Stimulated activated CD4-positive, alpha-beta T cell treated with anti-CD3 and anti-CD28 coated beads, Interleukin-1b, Interleukin-23, amount 100 ng/mL, for 24 hours (primary cell): ENCODE data around the gene HMGN2.
"Not testable (repeated sequence)": the region's sequence is repeated elsewhere in the genome, so short reads cannot be mapped to it uniquely, and the experiment has no call there.

ENCODE experiments used
- DNase-seq, 4 experiments: peaks; one replicate each; pipeline ENCODE4 v3.0.0-alpha.2; 2020; ENCODE audit warnings: low read depth in 4 of 4, low spot score in 1 of 4

HMGN2 gene

DNA sequence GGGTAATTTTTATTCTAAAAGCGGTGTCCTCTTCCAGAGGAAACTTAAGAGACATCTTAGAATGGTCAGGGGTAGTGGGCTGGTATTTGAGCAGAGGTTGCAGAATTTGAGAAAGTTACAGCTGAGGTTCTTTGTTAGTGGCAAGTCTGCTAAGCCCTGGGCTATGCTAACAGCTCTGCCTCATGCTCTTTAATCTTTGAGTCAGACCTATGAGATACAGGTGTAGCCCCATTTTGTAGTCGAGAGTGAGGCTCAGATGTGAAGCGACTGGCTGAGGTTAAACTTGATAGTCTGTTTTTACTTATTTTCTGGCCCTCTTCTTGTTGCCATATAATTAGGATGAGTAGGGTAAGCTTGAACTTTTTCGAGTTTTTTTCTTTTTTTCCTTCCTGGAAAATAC is 4.7 kb downstream of the HMGN2 start:
- DNase-seq: no peak

DNA sequence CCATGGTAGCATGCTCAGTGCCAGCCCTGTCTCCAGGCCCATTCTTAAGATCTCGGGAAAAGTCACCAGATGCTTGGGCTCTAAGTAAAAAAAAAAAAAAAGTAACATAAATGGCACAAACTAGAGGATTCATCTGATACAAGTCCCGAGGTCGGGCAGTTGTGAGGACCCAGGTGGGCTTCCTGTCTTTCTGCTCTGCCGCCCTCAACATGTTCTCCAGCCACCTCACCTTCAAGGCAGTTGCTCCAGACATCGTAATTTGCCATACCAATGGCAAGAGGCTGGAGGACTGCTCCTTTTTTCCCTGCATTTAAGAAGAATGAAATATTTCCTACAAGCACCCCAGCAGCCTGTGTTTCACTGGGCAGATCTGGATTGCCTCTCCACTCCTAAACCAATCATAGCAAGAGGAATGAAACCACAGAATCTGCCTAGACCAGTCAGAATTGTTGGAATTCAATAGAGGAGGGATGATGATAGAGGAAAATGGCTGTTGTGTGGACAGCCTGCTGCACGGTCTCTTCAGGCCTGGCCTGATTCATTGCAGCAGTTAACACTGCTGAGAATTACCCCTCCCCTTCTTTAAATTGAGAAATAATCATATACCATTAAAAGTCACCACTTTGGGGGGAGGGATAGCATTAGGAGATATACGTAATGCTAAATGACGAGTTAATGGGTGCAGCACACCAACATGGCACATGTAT is 5.4 kb downstream of the HMGN2 start:
- no peak for DNase-seq

DNA sequence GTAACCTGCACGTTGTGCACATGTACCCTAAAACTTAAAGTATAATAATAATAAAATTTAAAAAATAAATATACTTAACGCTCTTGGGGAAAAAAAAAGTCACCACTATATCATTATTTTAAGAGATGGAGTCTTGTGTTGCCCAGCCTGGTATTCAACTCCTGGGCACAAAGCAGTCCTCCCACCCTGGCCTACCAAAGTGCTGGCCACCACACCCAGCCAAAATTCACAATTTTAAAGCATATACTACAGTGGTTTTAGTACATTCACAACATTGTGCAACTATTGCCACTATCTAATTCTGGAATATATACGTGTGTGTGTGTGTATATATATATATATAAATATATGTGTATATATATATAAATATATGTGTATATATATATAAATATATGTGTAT is 5.9 kb downstream of the HMGN2 start:
- DNase-seq: no peak

DNA sequence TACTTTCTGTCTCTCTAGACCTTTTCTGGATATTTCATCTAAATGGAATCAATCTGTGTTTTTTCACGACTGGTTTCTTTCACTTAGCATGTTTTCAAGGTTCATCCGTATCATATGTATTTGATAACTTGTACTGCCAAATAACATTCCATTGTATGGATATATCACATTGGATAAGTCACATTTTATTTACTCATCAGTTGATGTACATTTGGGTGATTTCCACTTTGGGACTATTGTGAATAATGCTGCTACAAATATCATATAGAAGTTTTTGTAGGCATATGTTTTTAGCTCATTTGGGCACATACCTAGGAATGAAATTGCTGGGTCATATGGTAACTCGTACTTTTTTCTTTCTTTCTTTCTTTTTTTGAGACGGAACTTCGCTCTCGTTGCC is 6.7 kb downstream of the HMGN2 start:
- no peak for DNase-seq

DNA sequence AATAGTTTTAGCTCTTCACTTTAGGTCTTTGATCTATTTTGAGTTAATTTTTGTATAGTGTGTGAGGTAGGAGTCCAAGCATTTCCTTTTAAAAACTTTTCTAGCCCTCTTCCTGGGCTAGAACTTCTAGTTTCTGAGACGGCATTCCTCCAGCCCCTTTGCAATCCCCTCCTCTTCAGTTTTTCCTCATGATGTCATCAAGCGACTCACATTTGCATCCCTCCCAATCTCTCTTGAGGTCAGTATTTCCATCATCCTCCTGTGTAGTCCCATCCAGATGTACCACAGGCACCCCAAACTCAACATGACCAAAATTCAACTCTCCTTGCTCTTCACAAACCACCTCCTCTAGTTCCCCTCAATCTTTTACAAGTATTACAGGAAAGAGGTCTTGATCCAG is 10.7 kb downstream of the HMGN2 start:
- no peak for DNase-seq

DNA sequence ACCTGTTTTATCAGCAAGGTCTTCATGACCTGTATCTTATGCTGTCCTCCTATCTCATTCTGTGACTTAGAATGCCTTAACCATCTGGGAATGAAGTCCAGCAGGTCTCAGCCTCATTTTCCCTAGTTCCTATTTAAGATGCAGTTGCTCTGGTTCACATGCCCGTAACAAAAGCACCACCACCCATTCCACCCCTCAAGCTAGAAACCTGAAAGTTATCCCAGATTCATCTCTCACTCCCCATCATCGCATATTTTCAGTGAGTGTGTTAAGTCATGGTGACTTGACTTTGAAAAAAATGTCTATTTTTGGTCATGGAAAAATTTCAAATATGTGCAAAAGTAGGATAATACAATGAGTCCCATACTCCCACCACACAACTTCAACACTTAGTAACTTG is 11.7 kb downstream of the HMGN2 start:
- DNase-seq: no peak

DNA sequence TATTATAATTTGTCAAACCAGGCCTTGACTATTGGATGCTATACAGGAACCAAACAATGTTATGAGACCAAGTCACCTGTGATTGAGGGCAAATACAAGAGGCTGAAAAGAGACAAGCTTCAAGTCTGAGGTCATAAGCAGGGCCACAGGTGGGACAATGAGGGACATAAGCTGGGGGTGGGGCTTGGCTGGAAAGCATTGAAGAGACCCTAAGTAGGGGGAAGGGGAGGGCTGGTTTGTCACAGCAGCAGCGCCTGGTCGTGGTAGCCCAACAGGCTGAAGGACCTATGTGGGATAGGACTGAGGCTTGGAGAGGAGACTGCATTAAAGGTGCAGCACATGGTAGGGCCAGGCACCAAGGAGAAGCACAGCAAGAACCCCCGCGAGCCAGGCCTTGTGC is 17.9 kb downstream of the HMGN2 start:
- DNase-seq: no peak

DNA sequence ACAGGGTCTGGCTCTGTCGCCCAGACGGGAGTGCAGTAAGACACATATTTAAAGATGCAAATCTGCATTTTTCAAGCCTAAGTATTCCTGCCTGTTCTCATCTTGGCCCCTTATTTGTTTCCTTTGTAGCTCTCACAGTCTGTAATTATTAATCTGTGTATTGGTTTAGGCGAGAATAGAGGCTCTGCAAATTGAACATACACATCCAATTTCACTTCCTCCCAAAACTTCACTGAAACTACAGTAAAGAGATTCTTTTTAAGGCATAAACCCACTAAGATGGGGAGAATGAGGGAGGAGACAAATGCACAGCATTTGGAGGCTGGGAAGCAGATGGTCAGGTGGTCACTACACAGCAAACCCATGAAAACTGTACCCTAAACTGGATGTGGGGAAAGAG is 21.0 kb downstream of the HMGN2 start:
- no peak for DNase-seq

DNA sequence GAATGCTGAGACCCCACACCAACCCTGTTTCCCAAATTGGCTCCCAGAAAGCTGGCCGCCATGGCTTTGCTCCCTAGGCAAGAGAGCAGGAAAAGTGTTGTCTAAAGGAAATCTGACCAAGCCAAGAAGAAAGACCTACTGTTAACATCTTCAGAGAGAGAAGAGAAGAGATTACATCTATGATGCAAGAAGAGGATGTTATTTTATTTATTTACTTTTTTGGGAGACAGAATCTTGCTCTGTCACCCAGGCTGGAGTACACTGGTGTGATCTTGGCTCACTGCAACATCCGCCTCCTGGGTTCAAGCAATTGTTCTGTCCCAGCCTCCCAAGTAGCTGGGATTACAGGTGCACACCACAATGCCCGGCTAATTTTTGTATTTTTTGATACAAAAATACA is 21.7 kb downstream of the HMGN2 start:
- DNase-seq: no peak

DNA sequence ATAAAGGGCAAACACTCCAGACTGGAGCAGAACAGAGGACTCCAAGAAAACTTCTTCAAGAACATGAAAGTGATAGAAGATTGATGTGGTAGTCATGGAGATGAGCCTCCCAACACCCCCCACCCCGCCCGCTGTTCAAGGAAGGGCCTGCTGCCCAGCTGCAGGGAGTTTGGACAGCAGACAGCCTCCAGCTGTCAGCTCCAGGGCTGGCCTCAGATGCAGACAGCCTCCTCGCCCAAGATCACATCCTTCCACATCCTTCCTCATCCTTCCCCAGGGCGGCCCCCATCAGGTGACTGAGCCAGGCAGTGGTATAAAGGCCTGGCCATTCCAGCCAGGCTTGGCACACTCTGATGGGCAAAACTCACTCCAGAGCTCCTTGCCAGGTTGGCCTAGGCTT is 24.6 kb downstream of the HMGN2 start:
- DNase-seq: no peak

DNA sequence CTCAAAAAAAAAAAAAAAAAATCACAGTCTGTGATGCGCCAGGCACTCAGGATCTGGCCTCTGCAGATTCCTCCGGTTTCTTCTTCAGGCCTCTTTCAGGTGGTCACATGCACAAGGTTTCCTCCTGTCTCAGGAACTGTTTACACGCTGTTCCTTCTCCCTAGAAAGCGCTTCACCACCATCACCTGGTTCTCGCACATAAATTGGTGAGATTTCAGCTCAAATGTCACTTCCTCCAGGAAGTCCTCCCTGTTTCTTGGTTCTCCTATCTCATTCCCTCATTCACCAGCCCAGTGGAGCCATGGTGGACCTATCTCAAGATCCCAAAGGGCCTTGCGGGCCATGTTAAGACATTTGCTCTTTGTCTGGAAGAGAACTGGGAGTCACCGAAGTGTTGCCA is 26.7 kb downstream of the HMGN2 start:
- DNase-seq: no peak

DNA sequence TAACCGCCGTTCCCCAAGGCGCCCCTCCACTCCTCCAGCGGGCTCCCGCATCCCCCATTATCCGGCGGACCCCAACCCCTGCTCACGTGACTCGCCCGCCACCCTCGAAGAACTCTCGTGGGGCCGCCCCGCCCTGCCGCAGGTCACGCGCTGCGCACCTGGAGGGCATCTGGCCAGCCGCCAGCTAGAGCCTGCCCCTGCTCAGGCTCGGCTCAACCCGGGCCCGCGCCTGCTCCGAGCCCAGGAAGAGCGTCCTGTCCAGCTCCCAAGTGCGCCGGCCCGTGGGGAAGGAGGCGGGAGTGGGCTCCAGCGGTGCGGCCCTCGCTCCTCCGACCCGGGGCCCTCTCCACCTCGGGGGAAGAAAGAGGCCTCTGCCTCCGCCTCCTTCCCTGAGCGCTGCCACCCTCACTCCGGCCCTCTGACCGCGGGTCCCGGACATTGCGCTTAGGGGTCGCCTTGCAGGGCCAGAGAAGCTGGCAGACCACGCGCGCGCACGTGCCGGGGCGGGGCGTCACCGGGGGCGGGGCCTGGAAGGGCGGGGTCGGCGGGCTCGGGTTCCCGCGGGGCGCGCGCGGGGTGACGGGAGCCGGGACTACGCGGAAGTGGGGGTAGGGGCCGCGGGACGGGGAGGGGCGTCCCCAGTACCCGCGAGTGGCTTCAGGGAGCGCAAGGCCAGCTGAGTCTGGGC is 28.4 kb downstream of the HMGN2 start:
- peak; percentile 82 to 93 (median 92) for DNase-seq

DNA sequence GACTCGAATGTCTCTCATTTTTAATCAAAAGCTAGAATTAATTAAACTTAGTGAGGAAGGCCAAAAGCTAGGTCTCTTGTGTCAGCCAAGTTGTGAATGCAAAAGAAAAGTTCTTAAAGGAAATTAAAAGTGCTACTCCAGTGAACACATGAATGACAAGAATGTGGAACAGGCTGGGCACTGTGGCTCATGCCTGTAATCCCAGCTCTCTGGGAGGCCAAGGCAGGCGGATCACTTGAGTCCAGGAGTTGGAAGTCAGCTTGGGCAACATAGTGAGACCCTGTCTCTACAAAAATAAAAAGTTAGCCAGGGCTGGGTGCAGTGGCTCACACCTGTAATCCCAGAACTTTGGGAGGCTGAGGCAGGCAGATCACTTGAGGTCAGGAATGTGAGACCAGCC is 38.5 kb downstream of the HMGN2 start:
- not testable (repeated sequence) for DNase-seq

DNA sequence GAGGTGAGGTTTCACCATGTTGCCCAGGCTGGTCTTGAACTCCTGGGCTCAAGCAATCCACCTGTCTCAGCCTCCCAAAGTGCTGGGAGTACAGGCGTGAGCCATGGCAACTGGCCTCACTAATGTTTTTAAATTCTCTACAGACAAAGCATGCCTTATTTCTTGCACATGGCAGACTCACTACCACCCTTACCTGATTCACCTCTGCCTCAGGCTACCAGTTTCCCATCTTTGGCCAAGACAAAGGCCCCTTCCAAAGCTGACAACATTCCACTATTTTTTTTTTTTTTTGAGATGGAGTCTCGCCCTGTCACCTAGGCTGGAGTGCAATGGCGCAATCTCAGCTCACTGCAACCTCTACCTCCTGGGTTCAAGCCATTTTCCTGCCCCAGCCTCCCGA is 43.6 kb downstream of the HMGN2 start:
- not testable (repeated sequence) for DNase-seq

DNA sequence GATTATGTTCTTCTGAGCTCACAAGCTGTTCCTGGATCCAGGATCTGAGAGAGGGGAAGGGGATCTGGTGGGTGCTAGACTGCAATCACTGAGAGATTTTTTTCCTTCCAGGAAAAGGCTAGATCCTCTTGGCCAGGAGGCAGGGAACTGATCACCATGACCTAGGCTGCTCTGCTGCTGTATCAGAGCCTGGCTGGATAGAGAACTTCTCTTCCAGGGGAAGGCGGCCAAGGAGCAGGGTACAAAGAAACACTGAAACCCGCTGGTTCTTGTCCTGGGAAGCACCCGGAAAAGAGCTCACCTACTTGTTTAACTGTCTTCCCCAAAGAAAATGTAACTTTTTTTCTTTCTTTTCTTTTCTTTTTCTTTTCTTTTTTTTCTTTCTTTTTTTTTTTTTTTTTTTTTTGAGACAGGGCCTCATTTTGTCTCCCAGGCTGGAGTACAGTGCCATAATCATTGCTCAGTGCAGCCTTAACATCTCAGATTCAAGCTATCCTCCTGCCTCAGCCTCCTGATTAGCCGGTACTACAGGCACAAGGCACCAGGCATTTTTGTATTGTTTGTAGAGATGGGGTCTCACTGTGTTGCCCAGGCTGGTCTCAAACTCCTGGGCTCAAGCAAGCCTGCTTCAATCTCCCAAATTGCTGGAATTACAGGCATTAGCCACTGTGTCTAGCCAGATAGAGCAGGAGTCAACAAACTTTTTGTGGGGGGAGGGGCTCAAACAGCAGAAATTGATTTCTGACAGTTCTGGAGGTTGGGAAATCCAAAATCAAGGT is 44.9 kb downstream of the HMGN2 start:
- DNase-seq: no peak

DNA sequence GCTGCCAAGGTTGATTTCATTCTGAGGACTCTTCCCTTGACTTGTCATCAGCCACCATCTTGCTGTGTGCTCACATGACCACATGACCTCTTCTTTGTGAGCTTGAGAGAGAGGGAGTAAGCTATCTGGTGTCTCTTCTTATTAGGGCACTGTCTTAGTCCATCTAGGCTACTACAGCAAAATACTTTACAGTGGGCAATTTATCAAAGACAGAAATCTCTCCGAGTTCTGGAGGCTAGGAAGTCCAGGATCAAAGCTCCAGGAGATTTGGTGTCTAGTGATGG is 45.5 kb downstream of the HMGN2 start:
- DNase-seq: no peak

DNA sequence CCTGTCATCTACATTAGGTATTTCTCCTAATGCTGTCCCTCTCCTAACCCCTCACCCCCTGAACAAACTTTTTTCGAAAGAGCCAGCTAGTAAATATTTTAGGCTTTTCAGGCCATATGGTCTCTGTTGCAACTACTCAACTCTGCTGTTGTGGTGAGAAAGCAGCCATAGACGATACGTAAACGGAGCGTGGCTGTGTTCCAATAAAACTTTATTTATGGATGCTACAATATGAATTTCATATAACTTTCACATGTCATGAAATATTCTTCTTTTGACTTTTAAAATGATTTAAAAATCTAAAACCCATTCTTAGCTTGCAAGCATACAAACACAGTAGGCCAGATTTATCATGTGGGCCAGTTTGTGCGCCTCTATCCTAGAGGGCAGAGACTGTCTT is 46.1 kb downstream of the HMGN2 start:
- no peak for DNase-seq

DNA sequence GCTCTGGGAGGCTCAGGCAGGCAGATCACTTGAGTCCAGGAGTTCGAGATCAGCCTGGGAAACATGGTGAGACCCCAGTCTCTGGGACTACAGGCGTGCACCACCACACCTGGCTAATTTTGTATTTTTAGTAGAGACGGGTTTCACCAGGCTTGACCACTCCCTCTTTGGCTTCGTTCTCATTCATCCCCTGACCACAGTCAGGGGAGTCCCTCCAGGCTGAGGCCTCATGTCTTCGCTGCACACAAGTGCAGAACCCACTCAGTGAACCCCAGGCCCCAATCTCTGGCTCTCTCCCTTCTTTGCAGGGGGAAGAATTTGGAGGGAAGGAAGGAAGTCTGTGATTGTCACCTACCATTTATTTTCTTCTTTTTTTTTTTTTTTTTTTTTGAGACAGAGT is 48.1 kb downstream of the HMGN2 start:
- DNase-seq: no peak

DNA sequence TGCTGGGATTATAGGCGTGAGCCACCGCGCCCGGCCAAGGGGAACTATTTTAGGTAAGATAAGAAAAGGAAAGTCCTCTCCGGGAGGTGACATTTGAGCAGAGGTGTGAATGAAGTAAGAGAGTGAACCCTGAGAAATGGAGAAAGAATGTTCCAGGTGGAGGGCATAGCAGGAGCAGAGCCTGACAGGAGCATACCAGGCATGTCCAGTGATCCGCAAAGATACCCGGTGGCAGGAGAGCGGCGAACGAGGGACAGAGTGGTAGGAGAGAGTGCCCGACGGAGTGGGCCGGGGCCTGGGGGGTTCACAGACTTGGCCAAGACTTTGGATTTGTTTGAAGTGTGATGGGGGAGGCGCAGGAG is 49.4 kb downstream of the HMGN2 start:
- no peak for DNase-seq

DNA sequence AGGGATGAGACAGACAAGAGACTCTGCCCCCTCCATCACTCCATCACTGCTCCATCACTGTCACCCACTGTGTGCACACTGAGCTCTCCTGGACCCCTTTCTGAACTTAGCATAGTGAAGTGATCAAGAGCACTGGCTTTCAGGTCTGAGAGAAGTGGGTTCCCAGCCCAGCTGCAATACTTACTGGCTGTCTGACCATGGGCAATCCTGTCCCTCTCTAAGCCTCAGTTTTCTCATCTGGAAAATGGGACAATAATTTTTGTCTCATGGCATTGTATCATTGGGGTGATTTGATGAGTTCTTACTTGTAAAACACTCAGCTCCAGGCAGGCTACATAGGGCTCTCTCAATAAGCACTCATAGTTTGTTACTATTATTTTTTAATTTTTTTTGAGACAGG is 49.8 kb downstream of the HMGN2 start:
- DNase-seq: no peak

DNA sequence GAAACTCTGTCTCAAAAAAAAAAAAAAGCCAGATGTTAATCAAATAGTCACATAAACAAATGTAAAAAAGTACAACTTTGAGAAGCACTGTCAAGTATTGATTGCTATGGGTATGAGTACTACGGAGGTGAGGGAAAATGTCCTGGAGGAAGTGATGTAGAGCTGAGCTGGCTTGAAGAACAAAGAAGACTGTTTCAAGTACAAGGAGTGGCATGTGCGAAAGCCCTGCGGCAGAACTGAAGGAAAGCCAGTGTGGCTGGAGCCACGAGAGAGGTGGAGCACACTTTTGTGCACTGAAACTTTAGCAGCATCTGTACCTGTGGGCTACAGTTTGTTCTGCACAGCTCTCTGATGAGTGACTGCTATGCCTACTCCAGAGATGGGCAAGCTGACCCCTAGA is 51.9 kb downstream of the HMGN2 start:
- no peak for DNase-seq
